Kasumi-1 (cell line): ENCODE results near the gene LHX5.

Experiments used
- DNase-seq, 2 experiments: peaks; one replicate each; lab custom pipeline; 2025; lab: John Stamatoyannopoulos, UW

LHX5 gene

GRCh38 chr12:113464852-113465719 is 6.6 kb downstream of the LHX5 start:
- DNase-seq = no peak

- DNase-seq = no peak
Observed at GRCh38 chr12:113464452-113464775, 7.3 kb downstream of the LHX5 start.

- DNase-seq = no peak
Observed at GRCh38 chr12:113463746-113464451, 7.8 kb downstream of the LHX5 start.

GRCh38 chr12:113462998-113463745 is 8.5 kb downstream of the LHX5 start:
- DNase-seq = no peak

DNA sequence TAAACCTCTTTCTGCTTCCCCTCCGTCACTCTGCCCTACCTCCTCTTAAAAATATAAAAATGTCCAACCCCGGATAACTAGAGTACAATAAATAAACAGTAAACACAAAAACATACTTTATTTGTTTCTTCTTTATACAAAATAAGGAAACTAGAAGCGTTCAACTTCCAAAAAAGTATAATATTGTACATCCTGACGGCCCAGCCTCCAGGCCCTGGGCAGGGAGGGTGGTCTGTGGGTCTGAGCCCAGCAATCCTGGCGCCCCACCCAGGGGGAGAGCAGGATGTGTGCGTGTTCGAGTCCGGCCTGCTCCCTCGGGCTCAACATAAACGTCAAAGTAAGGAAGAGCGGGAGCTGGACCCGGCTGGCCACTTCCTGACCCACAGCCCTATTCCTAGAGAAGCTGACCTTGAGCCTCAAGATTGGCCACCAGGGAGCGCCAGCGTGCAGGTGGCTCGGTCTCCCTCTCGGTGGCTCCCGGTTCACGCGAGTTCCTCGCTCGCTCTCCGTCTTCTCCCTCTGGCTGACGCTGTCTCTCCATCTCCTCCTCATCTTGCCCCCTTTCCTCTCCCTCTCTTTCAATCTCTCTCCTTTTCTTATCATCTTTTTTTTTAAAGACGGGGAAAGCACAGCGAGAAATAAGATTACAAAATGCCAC is 9.4 kb downstream of the LHX5 start:
- DNase-seq = peak; percentile 52 to 57

- peak; percentile 20 to 40 for DNase-seq
Observed at GRCh38 chr12:113461666-113462065, 10.0 kb downstream of the LHX5 start.

GRCh38 chr12:113459981-113460380 is 11.7 kb downstream of the LHX5 start:
- DNase-seq = no peak

DNA sequence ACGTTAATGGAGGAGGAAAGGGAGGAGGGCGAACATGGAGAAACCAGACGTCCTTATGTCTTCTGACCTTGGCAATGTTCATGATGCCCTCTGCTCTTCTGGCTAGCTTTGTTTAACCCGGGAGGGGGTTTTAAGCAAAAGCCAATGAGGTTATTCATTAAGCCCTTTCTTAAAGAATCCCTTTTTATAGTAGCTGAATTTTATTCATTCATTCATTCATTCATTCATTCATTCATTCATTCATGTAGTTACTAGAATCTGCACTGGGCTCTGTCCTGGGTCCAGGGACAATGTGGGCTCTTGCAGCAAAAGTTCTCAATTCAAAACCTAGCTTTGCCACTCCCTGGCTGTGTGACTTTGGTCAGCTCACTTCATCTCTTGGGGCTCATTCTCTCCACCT is 14.0 kb downstream of the LHX5 start:
- DNase-seq = no peak

GRCh38 chr12:113457185-113457584 is 14.5 kb downstream of the LHX5 start:
- no peak for DNase-seq

GRCh38 chr12:113456761-113457160 is 14.9 kb downstream of the LHX5 start:
- DNase-seq = no peak

- DNase-seq = no peak
Observed at GRCh38 chr12:113456199-113456598, 15.5 kb downstream of the LHX5 start.

DNA sequence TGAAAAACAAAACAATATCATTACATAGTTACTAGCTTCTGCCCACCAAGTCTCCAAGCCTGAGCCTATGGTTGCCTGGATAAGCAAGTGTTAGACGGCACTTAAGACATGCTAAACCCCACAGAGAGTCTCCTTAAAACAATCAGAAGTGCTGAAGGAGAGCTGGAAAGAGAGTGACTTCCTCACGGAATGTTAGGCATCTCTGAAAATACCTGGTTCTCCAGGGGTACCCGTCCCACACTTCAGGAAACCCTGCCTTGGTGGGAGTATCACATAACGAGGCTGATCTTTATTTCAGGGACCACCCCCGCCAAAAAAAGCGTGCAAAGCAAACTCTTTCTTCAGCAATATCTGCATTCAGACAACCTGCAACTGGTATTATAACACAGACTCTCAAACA is 18.3 kb downstream of the LHX5 start:
- DNase-seq = no peak

- DNase-seq = no peak
Observed at GRCh38 chr12:113452458-113452857, 19.2 kb downstream of the LHX5 start.

DNA sequence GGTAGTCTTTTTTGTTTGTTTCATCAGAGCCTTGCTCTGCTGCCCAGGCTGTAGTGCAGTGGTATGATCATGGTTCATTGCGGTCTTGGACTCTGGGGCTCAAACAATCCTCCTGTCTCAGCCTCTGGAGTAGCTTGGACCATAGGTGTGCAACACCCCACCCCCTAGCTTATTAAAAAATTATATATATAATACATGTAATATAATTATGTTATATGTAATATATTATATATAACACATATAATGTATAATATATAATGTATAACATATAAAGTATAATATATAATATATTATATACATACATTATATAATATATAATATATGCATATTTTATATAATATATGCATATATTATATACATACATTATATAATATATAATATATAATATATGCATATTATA is 21.8 kb downstream of the LHX5 start:
- DNase-seq = no peak

DNA sequence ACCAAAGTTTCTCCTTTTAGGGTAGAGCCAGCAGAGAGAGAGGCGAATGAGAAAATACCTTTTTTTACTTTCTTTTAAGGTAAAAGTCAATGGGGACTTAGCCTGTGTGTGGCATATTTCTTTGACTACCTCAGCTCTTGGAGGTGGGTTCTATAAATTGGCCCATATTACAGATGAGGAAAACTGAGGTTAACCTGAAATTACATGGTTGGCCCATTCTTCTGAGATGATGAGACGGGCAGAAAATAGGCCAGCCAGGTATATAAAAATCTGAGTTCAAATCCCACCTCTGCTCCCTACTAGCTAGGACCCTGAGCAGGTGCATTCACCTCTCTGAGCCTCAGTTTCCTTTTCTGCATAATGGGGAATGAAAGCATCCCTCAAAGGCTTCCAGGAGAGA is 22.4 kb downstream of the LHX5 start:
- DNase-seq = no peak

- DNase-seq = no peak
Observed at GRCh38 chr12:113448873-113449272, 22.8 kb downstream of the LHX5 start.

GRCh38 chr12:113445544-113446171 is 26.0 kb downstream of the LHX5 start:
- DNase-seq = peak; percentile 54 to 64

GRCh38 chr12:113443030-113443539 is 28.6 kb downstream of the LHX5 start:
- DNase-seq = no peak

GRCh38 chr12:113440947-113441782 is 30.5 kb downstream of the LHX5 start:
- no peak for DNase-seq

DNA sequence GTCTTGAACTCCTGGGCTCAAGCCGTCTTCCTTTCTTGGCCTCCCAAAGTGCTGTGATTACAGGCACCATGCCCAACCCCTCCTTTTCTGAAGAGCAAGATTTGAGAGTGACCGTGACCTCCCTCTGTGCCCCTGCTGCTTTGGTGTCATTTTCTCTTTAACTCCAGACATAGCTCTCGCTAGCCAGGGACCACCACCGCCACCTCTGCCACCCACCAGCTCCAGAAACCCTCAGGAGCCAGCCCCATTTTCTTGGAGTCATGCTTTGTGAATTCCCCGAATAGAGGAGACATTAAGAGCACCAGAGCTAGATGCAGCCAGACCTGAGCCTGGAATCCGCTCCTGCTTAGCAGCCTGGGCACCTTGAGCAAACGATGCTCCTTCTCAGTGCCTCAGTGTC is 31.3 kb downstream of the LHX5 start:
- DNase-seq = no peak

DNA sequence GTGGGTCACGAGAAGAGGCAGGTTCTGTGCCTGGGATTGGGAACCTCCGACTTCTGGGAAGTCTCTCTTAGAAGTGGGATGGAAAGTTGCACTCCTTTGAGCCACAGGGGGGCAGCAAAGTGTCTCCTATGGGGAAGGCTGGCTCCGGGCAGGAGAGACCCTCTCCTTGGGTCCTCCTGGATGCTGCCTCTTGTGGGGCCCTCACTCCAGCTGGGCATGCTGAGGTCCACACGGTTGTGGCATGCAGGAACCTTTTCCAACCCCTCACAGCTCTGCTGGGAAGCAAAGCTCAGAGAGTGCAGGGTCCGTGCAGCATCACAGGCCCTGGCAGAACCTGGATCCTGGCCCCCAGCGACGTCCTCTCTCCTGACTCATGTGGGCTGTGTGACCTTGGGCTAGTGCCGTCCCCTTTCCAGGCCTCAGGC is 32.1 kb downstream of the LHX5 start:
- peak in 1 of 2 experiments; percentile 33 for DNase-seq
